Ovary (tissue), 3 donors: Measurements from ENCODE around the gene GLYATL2.

Experiments used
- CTCF ChIP-seq, 3 donors: fragments of 450-650 bp in 2 of 3; fragments of 200-600 bp in 1 of 3; IDR thresholded peaks; one replicate each; pipeline versions ENCODE4 v1.5.1 to v1.8.0; 2016 to 2022; ENCODE audit warnings: antibody characterized with exemption in 3 of 3, mild to moderate bottlenecking in 1 of 3
- EP300 ChIP-seq: sonication (generic); formaldehyde crosslinking; IDR thresholded peaks from one replicate; pipeline ENCODE4 v1.6.1; 2017; ENCODE audit warnings: antibody characterized with exemption
- POLR2A ChIP-seq: fragments of 450-650 bp; IDR thresholded peaks from one replicate; pipeline ENCODE4 v1.6.1; 2017; ENCODE audit warnings: antibody characterized with exemption, mild to moderate bottlenecking, moderate library complexity
- donor health status: DM: no; HTN: no; CAD: no.

- TF ChIP-seq POLR2A (no peak), CTCF (IDR thresholded peaks at IDR 0.05) (no peak), EP300 (no peak)
Observed at GRCh38 chr11:58829786-58830185, 14.7 kb downstream of the GLYATL2 start.
